HG02885 (cell line): ENCODE measurements around the gene HEPHL1.
"Not testable (repeated sequence)": the region's sequence is repeated elsewhere in the genome, so short reads cannot be mapped to it uniquely, and the experiment has no call there.

Experiments used
- ATAC-seq: cut with Tn5 transposase; IDR thresholded peaks from one replicate; pipeline ENCODE4 v1.9.1; 2021; ENCODE audit warnings: mild to moderate bottlenecking; ENCODE audit not compliant: unreplicated experiment, poor library complexity

HEPHL1 gene

DNA sequence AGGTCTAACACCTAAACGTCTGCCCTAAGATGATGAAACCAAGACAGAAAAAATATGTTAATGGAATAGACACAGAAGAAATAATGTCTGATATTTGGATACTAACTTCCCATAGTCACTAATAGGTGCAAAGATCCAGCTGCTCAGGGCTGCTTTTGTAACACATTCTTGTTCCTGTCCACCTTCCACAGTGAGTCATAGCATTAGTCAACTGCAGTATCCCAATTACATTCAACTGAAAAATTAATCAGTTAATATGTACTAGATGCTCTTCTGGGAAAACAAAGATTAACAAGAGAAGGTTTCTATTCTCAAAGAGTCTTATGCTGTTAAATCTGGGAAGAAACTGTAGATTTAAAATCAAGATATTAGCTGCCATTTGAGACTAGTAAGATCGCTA lies 47.6 kb downstream of the HEPHL1 start:
- ATAC-seq = no peak

DNA sequence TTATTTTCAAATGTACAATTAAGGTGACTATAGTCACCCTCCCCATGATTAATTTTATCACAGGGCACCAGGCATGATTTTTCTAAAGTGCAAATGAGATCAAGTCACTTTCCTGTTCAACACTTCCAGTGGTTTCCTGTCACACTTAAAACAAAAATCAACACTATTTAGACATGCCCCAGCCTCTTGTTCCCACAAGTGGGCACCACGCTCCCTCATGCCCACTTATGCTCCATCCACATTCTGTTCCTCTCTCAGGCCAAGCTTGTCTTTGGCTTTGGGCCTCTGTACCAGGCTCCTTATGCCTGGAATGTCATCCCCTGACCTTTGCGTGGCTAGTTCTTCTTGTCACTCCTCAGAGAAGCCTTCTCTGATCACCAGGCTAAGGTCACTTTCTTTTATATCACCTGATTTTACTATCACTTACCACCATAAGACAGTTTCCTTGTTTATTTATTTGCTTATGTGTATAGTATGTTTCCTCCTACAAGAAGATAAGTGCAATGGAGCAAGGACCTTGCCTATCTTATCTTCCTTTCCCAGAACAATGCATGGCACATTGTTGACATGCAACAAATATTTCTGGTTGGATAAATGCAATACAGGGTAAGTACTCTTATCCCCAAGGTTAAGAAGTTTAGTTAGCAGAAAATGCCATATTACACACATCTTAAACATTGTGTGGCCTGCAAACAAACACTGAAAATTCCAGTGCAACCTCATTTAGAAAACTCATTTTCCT lies 56.6 kb downstream of the HEPHL1 start:
- ATAC-seq = no peak

- no peak for ATAC-seq
These were observed 63.0 kb downstream of the HEPHL1 start for GRCh38 chr11:94084164-94084563.

- no peak for ATAC-seq
These were observed 67.8 kb downstream of the HEPHL1 start for GRCh38 chr11:94088906-94089305.

DNA sequence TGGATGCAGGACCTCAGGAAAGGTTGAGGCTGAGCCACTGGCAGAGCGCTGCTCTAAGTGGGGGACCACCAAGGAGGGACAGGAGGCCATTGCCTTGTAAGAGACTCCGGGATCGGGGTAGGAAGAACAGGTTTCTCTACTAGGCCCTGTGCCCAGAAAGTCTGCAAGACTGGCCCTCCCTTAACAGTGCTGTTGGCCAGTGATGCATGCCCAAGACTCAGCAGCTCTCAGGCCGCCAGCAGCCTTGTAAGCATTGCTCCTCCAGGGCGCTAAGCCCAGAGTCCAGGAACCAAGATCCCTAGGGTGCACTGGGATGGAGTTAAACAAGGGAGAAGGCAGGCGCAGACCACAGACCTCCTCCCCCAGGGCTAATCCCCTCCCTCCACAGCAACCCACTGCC lies 68.2 kb downstream of the HEPHL1 start:
- no peak for ATAC-seq

DNA sequence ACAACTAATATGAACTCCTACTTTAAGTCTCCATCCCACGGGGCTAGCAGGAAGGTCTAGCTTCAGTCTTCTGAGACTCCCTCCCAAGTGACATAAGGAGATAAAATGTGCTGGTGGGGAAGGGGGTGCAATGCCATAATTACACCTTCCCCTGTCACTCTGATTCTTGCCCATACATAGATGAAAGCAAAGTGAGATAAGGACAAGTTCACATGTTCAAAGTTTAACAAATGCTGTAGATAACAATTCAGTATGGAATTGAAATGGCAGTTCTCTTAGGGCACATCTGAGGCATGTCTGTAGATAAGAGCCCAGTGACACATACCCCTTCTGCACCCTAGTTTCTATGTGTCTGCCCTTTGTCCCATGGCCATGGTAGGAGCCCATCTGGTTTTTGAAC lies 69.2 kb downstream of the HEPHL1 start:
- no peak for ATAC-seq

DNA sequence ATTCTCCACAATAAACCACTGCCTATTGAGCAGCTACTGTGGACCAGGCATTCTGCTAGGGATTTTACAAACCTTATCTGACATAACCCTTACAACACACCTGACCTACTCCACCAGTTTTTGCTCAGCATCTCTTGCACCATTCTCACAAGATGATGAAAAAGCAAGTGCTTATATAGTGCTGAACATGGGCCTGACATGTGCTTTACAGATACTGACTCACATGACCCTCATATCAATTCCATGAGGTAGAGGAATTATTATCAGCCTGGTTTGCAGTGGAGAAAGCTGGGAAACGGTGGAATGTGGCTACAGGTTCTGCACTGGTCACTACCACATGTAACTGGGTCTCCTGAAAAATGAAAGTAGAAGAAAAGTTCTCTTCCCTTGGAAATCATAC lies 69.9 kb downstream of the HEPHL1 start:
- ATAC-seq = no peak

DNA sequence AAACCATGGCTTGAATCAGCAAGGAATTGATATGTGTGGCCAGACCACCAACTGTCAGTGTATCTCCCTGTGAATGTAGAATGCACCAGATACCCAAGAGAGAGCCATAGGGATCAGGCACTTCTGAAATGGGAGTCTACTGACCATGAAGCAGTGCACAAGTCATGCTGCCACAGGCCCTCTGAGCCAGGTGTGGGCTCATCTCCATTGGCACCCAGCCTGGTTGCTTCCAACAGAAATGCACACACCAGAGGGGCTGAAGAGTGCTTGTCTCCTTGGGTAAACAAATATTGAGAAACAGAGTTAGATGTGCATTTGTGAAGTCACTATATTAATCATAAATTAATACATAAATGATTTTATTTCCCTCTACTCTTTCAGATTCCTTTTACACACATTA lies 79.1 kb downstream of the HEPHL1 start:
- ATAC-seq = no peak

GRCh38 chr11:94103471-94103870 lies 82.3 kb downstream of the HEPHL1 start:
- no peak for ATAC-seq

- no peak for ATAC-seq
These were observed 83.6 kb downstream of the HEPHL1 start for GRCh38 chr11:94104734-94105133.

GRCh38 chr11:94106716-94107115 lies 85.6 kb downstream of the HEPHL1 start:
- no peak for ATAC-seq

DNA sequence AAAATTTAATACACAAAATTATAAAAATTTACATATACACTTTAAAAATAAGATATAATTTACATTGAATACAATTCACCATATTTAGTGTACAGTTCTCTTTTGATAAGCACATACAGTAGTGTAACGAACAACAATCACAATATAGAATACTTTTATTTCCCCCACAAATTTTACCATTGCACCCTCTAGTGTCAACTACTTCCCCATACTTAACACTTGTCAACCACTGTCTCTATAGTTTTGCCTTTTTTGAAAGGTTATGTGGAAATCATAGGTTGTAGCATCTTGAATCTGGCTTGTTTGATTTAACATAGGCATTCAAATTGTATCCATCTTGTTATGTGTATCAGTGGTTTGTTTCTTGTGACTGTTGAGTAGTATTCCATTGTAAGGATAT lies 86.2 kb downstream of the HEPHL1 start:
- ATAC-seq = no peak

- ATAC-seq = no peak
These were observed 90.1 kb downstream of the HEPHL1 start for GRCh38 chr11:94111241-94111640.

DNA sequence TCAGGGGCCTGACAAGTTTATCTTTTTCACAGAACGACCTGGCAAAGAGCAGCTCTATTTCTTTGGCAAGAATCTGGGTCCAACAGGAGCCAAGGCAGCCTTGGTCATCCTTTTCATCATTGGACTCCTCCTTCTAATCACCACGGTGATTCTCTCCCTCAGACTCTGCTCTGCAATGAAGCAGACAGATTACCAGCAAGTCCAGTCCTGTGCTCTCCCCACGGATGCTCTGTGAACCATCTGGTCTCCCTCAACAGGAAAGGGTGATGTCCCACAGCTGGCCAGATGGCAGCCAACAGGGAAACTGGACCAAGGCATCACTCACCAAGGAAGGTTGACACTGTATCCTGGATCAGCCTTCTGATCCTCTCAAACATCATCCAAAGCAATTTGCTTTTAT lies 90.5 kb downstream of the HEPHL1 start:
- ATAC-seq = no peak

DNA sequence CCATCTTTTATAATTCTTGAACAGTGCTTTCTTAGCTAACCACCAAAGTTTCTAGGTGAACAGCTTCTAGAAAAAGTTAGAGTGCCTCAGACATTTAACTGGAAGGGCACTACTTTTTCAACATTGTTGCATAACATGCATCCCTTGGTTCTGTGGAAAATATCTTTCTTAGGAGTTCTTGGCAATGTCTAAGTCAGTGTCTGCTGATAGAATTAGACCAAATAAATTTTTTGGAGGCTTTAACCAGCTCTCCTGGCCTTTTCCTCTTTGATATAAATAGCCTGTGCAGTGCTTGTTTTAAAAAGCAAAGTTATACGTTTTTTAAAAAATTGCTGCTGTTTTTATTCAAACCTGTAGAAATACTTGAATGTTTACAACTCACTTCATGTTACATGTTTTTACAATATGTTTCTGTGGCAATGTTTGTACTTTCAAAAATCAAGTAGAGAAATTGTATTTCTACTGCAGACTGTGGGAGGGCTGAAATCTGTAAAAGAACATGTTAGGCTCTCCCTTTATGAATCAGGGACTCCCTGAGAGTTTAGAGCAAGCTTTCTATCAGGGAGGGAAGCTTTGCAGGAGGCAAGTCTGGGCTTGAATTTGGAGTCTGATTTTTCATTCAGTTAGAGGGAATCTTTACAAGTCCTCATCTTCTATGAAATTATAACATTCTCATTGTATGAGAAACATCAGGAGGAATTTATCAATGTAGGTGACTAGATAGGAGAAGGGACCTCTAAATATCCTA lies 91.2 kb downstream of the HEPHL1 start:
- no peak for ATAC-seq

DNA sequence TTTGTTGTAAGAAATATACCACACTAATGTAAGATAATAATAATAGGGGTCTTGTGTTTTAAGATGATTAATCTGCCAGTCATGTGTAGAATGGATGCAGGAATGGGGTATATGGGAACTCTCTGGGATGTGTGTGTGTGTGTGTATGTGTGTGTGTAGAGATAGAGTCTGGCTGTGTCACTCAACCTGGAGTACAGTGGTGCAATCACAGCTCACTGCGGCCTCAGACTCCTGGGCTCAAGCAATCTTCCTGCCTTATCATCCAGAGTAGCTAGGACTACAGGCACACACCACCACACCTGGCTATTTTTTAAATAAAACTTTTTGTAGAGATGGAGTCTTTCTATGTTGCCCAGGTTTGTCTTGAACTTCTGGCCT lies 96.0 kb downstream of the HEPHL1 start:
- ATAC-seq = no peak

- no peak for ATAC-seq
These were observed 96.7 kb downstream of the HEPHL1 start for GRCh38 chr11:94117871-94118270.

GRCh38 chr11:94119676-94120075 lies 98.5 kb downstream of the HEPHL1 start:
- not testable (repeated sequence) for ATAC-seq

DNA sequence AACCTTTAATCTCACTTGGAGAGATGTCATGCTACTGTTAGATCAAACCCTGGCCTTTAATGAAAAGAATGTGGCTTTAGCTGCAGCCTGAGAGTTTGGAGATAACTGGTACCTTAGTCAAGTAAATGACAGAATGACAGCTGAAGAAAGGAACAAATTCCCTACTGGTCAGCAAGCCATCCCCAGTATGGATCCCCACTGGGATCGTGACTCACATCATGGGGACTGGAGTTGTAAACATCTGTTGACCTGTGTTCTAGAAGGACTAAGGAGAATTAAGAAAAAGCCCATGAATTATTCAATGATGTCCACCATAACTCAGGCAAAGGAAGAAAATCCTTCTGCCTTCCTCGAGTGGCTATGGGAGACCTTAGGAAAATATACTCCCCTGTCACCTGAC lies 99.4 kb downstream of the HEPHL1 start:
- ATAC-seq = not testable (repeated sequence)

DNA sequence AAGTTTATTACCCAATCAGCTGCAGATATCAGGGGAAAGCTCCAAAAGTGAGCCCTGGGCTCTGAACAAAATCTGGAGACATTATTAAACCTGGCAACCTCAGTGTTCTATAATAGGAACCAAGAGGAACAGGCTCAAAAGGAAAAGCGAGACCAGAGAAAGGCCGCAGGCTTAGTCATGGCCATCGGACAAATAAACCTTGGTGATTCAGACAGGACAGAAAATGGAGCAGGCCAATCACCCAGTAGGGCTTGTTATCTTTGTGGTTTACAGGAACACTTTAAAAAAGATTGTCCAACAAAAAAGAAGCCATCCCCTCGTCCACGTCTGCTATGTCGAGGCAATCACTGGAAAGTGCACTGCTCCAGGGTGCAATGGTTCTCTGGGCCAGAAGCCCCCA lies 99.8 kb downstream of the HEPHL1 start:
- no peak for ATAC-seq

DNA sequence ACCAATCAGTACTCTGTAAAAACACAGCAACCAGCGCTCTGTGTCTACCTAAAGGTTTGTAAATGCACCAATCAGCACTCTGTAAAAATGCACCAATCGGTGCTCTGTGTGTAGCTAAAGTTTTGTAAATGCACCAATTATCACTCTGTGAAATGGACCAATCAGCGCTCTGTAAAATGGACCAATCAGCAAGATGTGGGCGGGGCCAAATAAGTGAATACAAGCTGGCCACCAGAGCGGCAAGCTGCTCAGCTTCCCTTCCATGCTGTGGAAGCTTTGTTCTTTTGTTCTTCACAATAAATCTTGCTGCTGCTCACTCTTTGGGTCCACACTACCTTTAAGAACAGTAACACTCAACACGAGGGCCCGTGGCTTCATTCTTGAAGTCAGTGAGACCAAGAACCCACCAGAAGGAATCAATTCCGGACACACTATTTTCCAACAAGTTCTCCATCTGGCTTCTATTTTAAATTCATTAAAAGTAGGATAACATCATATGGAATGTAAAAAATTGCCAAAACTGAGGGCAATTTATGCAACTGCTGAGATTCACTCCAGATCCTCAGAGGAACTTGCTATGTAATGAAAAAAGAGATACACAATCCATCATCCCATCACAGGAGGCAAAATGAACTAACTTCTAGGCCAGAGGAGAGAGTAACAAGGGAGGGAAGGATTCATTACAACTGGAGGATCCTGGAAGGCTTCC lies 104.4 kb downstream of the HEPHL1 start:
- ATAC-seq = no peak
